ENCODE data around the gene ACSM6.

The ACSM6 gene

GRCh38 chr10:95250856-95251255, 56.8 kb downstream of the ACSM6 start:
- DNase-seq (ENCODE audit: low read depth in 2 of 2), result no peak
- H3K4me3 ChIP-seq (replicated peaks in 1 of 2; ENCODE audit: low read depth in 2 of 2, low read length in 2 of 2), result no peak overlapping the region
- TF ChIP-seq CTCF (IDR thresholded peaks at IDR 0.05; ENCODE audit: low read depth, low read length), result no peak

- H3K4me3 ChIP-seq (replicated peaks in 1 of 2; ENCODE audit: low read depth in 2 of 2, low read length in 2 of 2), result no peak overlapping the region
- DNase-seq (ENCODE audit: low read depth in 2 of 2), result no peak
- no peak for TF ChIP-seq CTCF (IDR thresholded peaks at IDR 0.05; ENCODE audit: low read depth, low read length)
Observed at GRCh38 chr10:95253007-95253406, 59.0 kb downstream of the ACSM6 start.

- DNase-seq (ENCODE audit: low read depth in 2 of 2), result no peak
- no peak for TF ChIP-seq CTCF (IDR thresholded peaks at IDR 0.05; ENCODE audit: low read depth, low read length)
- no peak overlapping the region for H3K4me3 ChIP-seq (replicated peaks in 1 of 2; ENCODE audit: low read depth in 2 of 2, low read length in 2 of 2)
Observed at GRCh38 chr10:95253686-95254085, 59.6 kb downstream of the ACSM6 start.

- no peak for DNase-seq (ENCODE audit: low read depth in 2 of 2)
- no peak overlapping the region for H3K4me3 ChIP-seq (replicated peaks in 1 of 2; ENCODE audit: low read depth in 2 of 2, low read length in 2 of 2)
- TF ChIP-seq CTCF (IDR thresholded peaks at IDR 0.05; ENCODE audit: low read depth, low read length), result no peak
Observed at GRCh38 chr10:95254629-95255028, 60.6 kb downstream of the ACSM6 start.

GRCh38 chr10:95256268-95256667, 62.2 kb downstream of the ACSM6 start:
- H3K4me3 ChIP-seq (replicated peaks in 1 of 2; ENCODE audit: low read depth in 2 of 2, low read length in 2 of 2), result no peak overlapping the region
- no peak for TF ChIP-seq CTCF (IDR thresholded peaks at IDR 0.05; ENCODE audit: low read depth, low read length)

GRCh38 chr10:95257849-95258248, 63.8 kb downstream of the ACSM6 start:
- TF ChIP-seq CTCF (IDR thresholded peaks at IDR 0.05; ENCODE audit: low read depth, low read length), result no peak
- H3K4me3 ChIP-seq (replicated peaks in 1 of 2; ENCODE audit: low read depth in 2 of 2, low read length in 2 of 2), result no peak overlapping the region
- DNase-seq (ENCODE audit: low read depth in 2 of 2), result no peak

More at GRCh38 chr10:95256268-95256667, 62.2 kb downstream of the ACSM6 start:
- DNase-seq (ENCODE audit: low read depth in 2 of 2), result no peak

GRCh38 chr10:95260397-95260881, 66.4 kb downstream of the ACSM6 start:
- H3K4me3 ChIP-seq (replicated peaks in 1 of 2; ENCODE audit: low read depth in 2 of 2, low read length in 2 of 2), result no peak overlapping the region
- DNase-seq (ENCODE audit: low read depth in 2 of 2), result peak; percentile 86 to 97
- TF ChIP-seq CTCF (IDR thresholded peaks at IDR 0.05; ENCODE audit: low read depth, low read length), result no peak
